ENCODE data around the gene SH3GLB1. TPM values are rescaled to one million over a fixed set of nuclear protein-coding genes. Genes with fewer than 3 reads are reported as not detected.
A peak's percentile ranks its signal among the peaks of the same experiment; 100 is the strongest.

SH3GLB1 gene
- total RNA-seq, 1 donor from 2014 or later = 56.1 TPM

DNA sequence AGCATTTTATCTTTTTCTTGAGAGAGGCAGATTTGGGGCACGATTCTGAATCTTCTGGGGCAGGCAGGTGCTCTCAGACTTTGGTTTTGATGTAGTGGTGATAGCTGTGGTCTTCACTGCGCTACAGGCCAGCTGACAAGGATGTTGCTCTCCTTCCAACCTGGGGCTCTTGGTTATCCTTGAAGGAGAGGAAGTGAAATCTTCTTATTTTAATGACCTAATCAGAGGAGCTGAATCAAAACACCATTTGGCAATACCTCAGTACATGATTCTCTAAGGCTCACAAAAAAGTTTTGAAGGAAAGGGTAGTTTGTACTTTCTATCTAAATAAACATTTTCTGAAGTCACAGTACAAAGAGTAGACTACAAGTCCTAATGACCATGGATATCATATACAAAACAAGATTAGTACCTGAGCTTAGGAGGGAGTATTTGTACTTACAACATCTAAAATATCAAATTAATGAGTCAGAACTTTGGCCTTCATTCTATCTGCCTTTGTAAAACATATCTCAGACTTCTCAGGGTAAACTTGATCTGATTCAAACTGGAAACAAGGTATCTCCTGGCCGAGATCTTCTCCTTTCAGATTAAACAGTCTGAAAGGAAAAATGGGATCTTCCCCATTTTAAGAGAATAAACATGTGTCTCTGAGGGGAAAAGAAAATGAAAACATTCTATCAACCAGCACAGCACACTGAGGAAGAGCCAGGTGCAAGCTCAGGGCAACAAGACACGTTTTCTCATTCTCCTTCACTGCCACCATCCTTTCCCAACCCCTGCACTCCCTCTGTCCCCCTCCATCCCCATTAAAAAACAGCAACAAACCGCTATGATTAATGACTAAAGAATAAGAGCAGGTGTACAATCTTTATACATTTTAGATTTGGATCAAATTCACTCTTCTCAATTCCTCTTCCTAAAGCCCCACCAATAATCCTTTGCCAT, 69.2 kb downstream of the SH3GLB1 start:
- peak; percentile 28 for DNase-seq (ENCODE audit: low spot score)

DNA sequence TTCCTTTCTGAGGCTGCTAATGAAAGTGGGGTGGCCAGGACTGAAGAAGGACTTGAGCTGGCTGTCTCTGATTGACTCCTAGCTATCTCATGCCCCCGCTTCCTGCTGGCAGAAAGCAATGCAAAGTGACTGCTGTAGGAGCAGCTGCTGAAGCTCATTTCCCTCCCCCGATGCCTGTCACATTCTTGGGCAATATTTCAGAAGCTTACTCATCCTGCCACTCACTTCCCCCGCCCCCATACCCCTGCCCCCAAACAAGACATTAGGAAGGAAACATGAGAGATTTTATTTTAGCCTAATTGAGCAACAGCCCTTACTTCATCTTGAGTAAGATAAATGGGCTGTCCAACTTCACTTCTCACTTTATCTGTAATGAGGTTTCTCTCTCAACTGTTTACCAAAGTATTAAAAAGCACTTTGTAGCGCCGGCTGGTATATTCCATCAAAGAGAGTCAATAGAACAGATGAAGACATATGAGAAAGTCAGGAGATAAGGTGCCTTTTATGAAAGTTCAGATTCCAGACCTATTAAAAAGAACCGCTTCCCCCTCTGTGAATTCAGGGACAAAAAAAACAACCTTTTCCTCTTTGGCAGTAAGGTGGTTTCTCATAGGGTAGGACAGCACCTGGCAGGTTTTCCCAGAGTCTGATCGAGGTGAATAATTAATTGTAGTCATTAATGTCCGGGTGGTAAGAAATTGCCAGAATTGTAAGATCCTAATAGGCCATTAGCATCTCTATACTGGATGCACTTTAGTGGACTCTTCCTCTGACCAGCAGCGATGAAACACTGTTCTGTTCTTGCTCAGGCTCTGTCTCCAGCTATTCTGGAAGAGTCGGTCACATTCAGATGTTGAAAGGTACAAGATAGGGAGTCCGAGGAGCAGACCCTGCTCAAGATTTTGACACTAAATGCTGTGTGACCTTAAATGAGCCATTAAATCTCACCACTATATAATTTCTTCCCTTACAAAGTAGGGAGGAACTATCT, 70.2 kb downstream of the SH3GLB1 start:
- peak; percentile 85 for DNase-seq (ENCODE audit: low spot score)

DNA sequence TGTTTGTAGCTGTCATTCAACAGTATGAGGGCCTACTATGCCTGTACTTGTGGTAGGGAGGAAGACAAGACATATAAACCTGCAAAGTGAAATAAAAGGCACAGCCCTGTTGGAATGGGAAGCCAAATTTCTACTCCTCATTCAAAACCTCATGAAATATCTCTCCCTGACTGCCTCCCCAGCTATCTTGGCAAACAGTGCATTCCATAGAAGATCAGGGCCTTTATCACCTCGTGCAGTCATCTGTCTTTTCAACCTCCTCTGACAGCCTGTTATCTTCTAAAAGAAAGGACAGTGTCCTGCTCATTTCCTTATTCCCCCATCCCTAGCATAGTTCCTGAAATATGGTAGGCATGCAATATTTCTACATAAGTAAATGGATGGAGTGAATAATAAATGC, 71.0 kb downstream of the SH3GLB1 start:
- peak; percentile 40 for DNase-seq (ENCODE audit: low spot score)

DNA sequence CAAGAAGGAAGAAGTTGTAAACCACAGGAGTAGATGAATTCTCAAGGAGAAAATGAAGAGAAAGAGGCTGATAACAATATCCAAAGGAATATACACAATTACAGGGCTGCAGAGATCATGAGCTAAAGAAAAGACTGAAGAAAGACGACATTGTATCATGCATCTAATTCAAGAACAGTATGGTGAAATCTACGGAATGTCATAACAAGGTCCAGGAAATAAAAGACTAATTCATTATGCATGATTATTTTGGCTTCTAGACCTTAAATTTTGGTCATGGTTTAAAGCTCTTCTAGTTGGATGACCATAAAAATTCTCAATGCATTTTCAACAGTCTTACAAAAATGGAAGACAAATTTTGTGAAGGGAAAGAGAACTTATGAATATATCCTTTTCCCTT, 71.7 kb downstream of the SH3GLB1 start:
- no peak for DNase-seq (ENCODE audit: low spot score)

DNA sequence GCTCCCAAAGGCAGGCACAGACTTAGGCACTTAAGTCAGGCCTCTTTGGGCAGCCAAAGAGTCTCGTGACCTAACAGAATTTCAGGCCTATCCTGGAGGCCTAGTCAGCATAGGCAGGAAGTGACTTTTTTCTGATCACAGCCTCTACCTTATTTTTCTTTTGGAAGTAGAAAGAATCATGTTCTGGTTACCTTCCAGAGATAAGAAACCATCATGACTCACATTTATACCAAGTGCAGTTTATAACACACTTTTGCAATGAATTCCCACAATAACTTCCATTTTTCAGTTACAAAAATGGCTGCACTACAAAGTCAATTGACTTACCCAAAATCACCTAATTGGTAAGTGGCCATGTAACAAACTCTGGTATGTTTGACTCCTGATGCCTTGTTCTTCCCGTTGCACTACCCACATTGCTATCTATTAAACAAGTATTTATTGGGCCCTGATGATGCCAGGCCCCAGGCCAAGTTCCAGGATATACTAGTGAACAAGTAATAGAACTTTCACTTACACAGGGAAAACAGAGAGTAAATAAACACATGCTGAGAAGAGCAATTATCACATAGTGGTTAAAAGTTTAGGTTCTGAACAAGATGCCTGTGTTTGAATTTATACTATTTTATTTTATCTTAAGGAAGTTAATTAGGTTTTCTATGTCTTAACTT, 74.3 kb downstream of the SH3GLB1 start:
- DNase-seq (ENCODE audit: low spot score) = no peak

DNA sequence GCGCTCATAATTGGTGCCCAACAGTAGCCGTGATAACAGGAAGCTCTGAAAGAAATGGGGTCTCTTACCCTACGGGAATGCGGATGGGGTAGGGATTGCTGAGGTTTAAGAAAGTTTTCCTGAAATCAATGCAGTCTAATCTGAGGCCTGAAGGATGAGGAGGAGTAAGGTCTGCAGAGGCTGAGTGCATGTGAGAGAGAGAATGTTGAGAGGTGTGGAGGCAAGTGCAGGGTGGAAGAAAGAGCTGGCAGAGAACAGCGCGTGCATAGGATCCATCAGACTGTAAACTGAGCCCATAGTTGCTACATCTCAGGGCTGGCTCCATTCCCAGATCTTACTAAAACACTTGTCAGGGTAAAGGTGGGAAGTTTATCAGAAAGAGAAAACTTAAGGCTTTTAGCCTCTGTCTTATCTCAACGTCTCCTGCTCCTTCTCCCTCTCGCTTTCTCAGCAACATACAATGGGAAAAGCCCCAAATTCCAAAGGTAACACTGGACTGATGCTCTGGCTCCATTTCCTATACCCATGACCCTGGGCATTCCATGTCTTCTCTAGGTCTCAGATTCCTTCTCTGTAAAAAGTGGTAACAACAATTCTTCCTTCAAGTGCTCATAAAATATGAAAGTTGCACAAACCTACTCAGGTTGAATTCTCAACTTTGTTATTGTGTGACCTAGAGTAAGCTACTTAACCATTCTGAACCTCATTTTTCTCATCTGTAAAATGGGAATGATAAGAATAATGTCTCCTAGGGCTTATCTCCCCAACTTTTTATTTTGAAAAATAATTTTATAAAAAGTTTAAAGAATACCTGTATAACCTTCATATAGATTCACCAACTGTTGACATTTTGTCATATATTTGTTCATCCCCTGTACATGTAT, 75.2 kb downstream of the SH3GLB1 start:
- DNase-seq (ENCODE audit: low spot score) = peak; percentile 69

DNA sequence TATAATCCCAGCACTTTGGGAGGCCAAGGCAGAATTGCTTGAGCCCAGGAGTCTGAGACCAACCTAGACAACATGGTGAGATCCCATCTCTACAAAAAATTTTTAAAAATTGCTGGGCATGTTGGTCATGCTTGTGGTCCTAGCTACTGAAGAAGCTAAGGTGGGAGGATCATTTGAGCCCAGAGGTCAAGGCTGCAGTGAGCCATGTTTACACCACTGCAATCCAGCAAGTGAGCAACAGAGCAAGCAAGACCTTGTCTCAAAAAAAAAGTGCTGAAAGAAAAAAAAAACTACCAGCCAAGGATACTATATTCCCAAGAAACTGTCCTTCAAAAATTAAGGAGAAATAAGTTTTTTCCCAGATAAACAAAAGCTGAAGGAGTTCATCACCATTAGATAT, 78.1 kb downstream of the SH3GLB1 start:
- no peak for DNase-seq (ENCODE audit: low spot score)

DNA sequence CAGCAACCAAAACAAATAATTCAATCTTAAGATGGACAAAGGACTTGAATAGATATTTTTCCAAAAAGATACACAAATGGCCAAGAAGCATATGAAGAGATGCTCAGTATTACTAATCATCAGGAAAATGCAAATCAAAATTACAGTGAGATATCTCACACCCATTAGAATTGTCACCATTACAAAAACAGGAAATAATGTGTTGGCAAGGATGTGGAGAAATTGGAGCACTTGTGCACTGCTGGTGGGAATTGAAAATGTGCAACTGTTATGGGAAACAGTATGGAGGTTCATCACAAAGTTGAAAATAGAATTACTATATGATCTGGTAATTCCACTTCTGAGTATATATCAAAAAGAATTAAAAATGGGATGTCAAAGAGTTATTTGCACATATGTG, 83.2 kb downstream of the SH3GLB1 start:
- DNase-seq (ENCODE audit: low spot score) = no peak

DNA sequence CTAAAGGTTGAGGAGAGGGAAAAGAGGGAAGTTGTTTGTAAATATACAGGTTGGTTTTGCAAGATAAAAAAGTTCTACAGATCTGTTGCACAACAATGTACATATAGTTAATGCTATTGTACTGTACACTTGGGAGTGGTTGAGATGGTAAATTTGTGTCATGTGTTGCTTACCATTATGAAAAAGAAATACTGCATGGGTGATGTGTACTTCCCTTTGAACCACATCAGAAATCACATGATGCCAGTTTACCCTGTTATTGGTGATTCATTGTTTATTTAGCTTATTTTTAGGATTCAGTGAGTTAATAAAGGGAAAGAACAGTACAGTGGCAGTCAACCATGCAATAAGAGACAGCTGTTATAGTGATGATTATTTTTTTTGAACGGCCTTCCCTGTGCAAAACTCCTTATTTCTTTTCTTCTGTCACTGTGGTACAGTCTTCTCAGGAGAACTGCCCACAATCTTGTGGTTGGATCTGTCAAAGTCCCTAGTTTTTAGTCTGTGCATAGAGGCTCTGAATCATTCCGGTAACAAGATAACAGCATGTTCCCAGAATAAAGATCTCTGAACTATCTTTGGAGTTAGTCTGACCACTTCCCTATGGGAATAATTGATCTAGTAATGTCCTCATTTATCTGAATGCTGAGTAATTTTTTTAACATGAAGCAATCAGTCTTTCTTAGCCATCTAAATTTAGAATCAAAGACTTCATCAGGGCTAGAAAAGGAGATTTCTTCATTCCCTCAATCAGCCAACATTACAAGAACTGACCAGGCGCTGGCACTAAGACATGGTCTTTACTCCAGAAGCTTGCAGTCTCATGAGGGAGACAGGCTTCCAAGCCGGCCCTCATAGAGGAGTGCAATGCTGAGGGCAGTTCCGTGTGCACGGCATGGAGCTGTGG, 84.2 kb downstream of the SH3GLB1 start:
- DNase-seq (ENCODE audit: low spot score) = peak; percentile 74

DNA sequence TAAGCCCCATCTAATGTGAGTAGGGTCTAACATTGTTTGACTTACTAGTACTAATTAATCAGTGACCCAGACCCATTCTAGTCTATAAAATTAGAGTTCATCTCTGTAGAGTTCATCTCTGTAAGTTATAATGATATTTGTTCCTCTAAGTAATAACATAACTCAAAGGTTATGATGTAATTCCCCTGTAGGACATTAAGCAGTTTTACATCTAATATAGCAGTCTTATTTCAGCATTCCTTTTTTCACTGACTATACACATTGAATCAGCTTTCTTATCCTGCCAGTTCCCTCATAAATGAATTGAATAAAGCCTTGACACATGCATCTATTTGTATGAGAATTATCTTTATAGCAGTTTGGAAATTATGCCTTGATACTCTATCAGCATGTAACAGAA, 90.9 kb downstream of the SH3GLB1 start:
- DNase-seq (ENCODE audit: low spot score) = peak; percentile 32

Other genes starting within 250 kb of the SH3GLB1 start
- gene CLCA1, start 235.6 kb upstream of the SH3GLB1 start, total RNA-seq (ENCODE audit: insufficient read depth, low replicate concordance) = 0.72 TPM
- gene CLCA4, start 157.5 kb upstream of the SH3GLB1 start, total RNA-seq (ENCODE audit: insufficient read depth, low replicate concordance) = 2.9 TPM
- 154 TPM for gene SELENOF, start 209.6 kb downstream of the SH3GLB1 start, total RNA-seq (ENCODE audit: insufficient read depth, low replicate concordance)
- gene HS2ST1, start 210.1 kb downstream of the SH3GLB1 start, total RNA-seq (ENCODE audit: insufficient read depth, low replicate concordance) = 18.8 TPM

Data from umbilical cord (tissue), 2 donors.